GM23338 (cell line): ENCODE measurements around the gene FAM83B. TPM values are rescaled to one million over a fixed set of nuclear protein-coding genes. Genes with fewer than 3 reads are reported as not detected.
"Not testable (repeated sequence)": the region's sequence is repeated elsewhere in the genome, so short reads cannot be mapped to it uniquely, and the experiment has no call there.

Experiments
- ATAC-seq: fragments of 200-7000 bp; cut with Tn5 transposase; 3 replicates; pipeline ENCODE4 v1.9.1; 2020
- DNase-seq: peaks from one replicate; pipeline ENCODE4 v3.0.0-alpha.2; 2015; ENCODE audit warnings: low spot score
- H2AFZ ChIP-seq: fragments of 200-600 bp; sonication (generic); 2 replicates; pipeline ENCODE4 v1.8.0; 2016; ENCODE audit warnings: antibody characterized with exemption, mild to moderate bottlenecking, moderate library complexity
- H3F3A ChIP-seq: fragments of 200-600 bp; sonication (generic); replicated peaks from 2 replicates; pipeline ENCODE4 v1.8.0; 2017; ENCODE audit warnings: antibody characterized with exemption, mixed run types, low read depth
- H3K27ac ChIP-seq: fragments of 200-600 bp; sonication (generic); 2 replicates; pipeline ENCODE4 v1.6.1; 2016; ENCODE audit warnings: low read depth
- H3K27me3 ChIP-seq: fragments of 200-600 bp; sonication (generic); 2 replicates; pipeline ENCODE4 v1.8.0; 2016; ENCODE audit warnings: mild to moderate bottlenecking, mixed run types, moderate library complexity; ENCODE audit not compliant: insufficient read depth
- H3K36me3 ChIP-seq: fragments of 200-600 bp; sonication (generic); 2 replicates; pipeline ENCODE4 v1.8.0; 2016; ENCODE audit warnings: mild to moderate bottlenecking; ENCODE audit not compliant: insufficient read depth
- H3K4me1 ChIP-seq: fragments of 200-600 bp; sonication (generic); 2 replicates; pipeline ENCODE4 v1.8.0; 2016; ENCODE audit warnings: mild to moderate bottlenecking, moderate library complexity; ENCODE audit not compliant: insufficient read depth
- H3K4me2 ChIP-seq: fragments of 200-600 bp; sonication (generic); 2 replicates; pipeline ENCODE4 v1.7.1; 2017; ENCODE audit warnings: mixed run types
- H3K4me3 ChIP-seq: fragments of 200-600 bp; sonication (generic); 2 replicates; pipeline ENCODE4 v1.6.1; 2016; ENCODE audit warnings: mixed run types
- H3K79me2 ChIP-seq: fragments of 200-600 bp; sonication (generic); replicated peaks from 2 replicates; pipeline ENCODE4 v1.8.0; 2017; ENCODE audit warnings: mild to moderate bottlenecking; ENCODE audit not compliant: insufficient read depth
- H3K9me2 ChIP-seq: fragments of 200-600 bp; sonication (generic); 2 replicates; pipeline ENCODE4 v1.8.0; 2017; ENCODE audit not compliant: insufficient read depth
- H4K20me1 ChIP-seq: fragments of 200-600 bp; sonication (generic); replicated peaks from 2 replicates; pipeline ENCODE4 v1.8.0; 2017; ENCODE audit warnings: mild to moderate bottlenecking; ENCODE audit not compliant: insufficient read depth
- H3K27ac Mint-ChIP-seq: 2 replicates; pipeline ENCODE4 v1.8.0; 2020; ENCODE audit warnings: inconsistent platforms, mild to moderate bottlenecking, moderate library complexity, mixed read lengths
- H3K27me3 Mint-ChIP-seq: 3 replicates; pipeline ENCODE4 v1.8.0; 2022; ENCODE audit warnings: low read depth, mild to moderate bottlenecking, moderate library complexity, mixed read lengths, inconsistent platforms; ENCODE audit not compliant: insufficient read depth, poor library complexity
- H3K36me3 Mint-ChIP-seq: 3 replicates; pipeline ENCODE4 v1.8.0; 2021; ENCODE audit warnings: low read depth, mild to moderate bottlenecking, inconsistent platforms, moderate library complexity, mixed read lengths
- H3K4me1 Mint-ChIP-seq: 3 replicates; pipeline ENCODE4 v1.8.0; 2020; ENCODE audit warnings: mild to moderate bottlenecking, inconsistent platforms, mixed read lengths
- H3K4me3 Mint-ChIP-seq: 3 replicates; pipeline ENCODE4 v1.8.0; 2021; ENCODE audit warnings: moderate library complexity, mild to moderate bottlenecking, inconsistent platforms, mixed read lengths
- H3K9me3 Mint-ChIP-seq: 3 replicates; pipeline ENCODE4 v1.8.0; 2020; ENCODE audit warnings: moderate library complexity, mild to moderate bottlenecking, inconsistent platforms, mixed read lengths
- ETS1 ChIP-seq: IDR thresholded peaks from 2 replicates; pipeline ENCODE4 v1.6.1; 2016; ENCODE audit warnings: antibody characterized with exemption
- EZH2 ChIP-seq: fragments of 200-600 bp; sonication (generic); IDR thresholded peaks from one replicate; pipeline ENCODE4 v1.8.0; 2017; ENCODE audit warnings: antibody characterized with exemption, mild to moderate bottlenecking, low read depth; ENCODE audit not compliant: unreplicated experiment
- EZH2phosphoT487 ChIP-seq: fragments of 200-600 bp; sonication (generic); IDR thresholded peaks from one replicate; pipeline ENCODE4 v1.8.1; 2018; ENCODE audit warnings: antibody characterized with exemption; ENCODE audit not compliant: unreplicated experiment
- REST ChIP-seq: IDR thresholded peaks from one replicate; pipeline ENCODE4 v1.6.1; 2018; ENCODE audit warnings: antibody characterized with exemption; ENCODE audit not compliant: unreplicated experiment
- ZNF331 ChIP-seq: fragments of 250-450 bp; sonication (Bioruptor Pico); IDR thresholded peaks from 2 replicates; pipeline ENCODE4 v1.5.0; 2020; ENCODE audit warnings: low read depth, mild to moderate bottlenecking, moderate library complexity
- polyA plus RNA-seq: library from polyadenylated mRNA; unstranded; fragments of >200 nt; fragmentation: Nextera tagmentation; extraction: Ambion mirVana; gene quantifications from 2 replicates; pipeline ENCODE4 v1.2.1, GENCODE V29; 2016
- total RNA-seq: library from RNA; depleted of rRNA; stranded (reverse); fragments of >200 nt; shearing (Covaris generic); gene quantifications from 2 replicates; pipeline ENCODE4 v1.2.3, GENCODE V29; 2014

Gene FAM83B
- total and polyA plus RNA-seq, 2 experiments from 2014 or later = 1.4 to 7.7 TPM

GRCh38 chr6:54846243-54846856, at the start of gene FAM83B (continued):
- TF ChIP-seq ETS1 (no peak), EZH2phosphoT487 (no peak)

- not testable (repeated sequence) for H3K27ac Mint-ChIP-seq, H3K27me3 Mint-ChIP-seq, H3K36me3 ChIP-seq, H3K27ac ChIP-seq, H3K36me3 Mint-ChIP-seq, H3K79me2 ChIP-seq, H3K4me1 ChIP-seq, ATAC-seq, H2AFZ ChIP-seq, H4K20me1 ChIP-seq, H3F3A ChIP-seq, H3K4me2 ChIP-seq, H3K9me2 ChIP-seq, H3K27me3 ChIP-seq, H3K4me3 Mint-ChIP-seq, DNase-seq, H3K4me1 Mint-ChIP-seq, H3K4me3 ChIP-seq
- H3K9me3 Mint-ChIP-seq = peaks cover 20% of the 10 kb centered on the region
These were observed 49.7 kb upstream of the FAM83B start for GRCh38 chr6:54796918-54797317.

- H3K27ac ChIP-seq = no peak overlapping the region
- H3K4me2 ChIP-seq = no peak overlapping the region
- DNase-seq (no peak), ATAC-seq (no peak)
- H3K27me3 Mint-ChIP-seq = peaks cover 2% of the 10 kb centered on the region
- H3K9me2 ChIP-seq = no peaks in the 10 kb centered on the region
- H3K4me3 Mint-ChIP-seq = no peak overlapping the region
- H2AFZ ChIP-seq = no peak overlapping the region
- peaks cover 5% of the 10 kb centered on the region; the same call in 1 of the 3 replicates for H3K36me3 Mint-ChIP-seq
- peaks cover 6% of the 10 kb centered on the region for H3K4me1 ChIP-seq
- no peaks in the 10 kb centered on the region for H3K79me2 ChIP-seq
- H3K4me1 Mint-ChIP-seq = peaks cover 12% of the 10 kb centered on the region; the same call in 2 of the 3 replicates
- H3K27ac Mint-ChIP-seq = no peak overlapping the region
- no peak overlapping the region for H3K4me3 ChIP-seq
- H3K27me3 ChIP-seq = no peaks in the 10 kb centered on the region
- no peak for TF ChIP-seq EZH2phosphoT487
- TF ChIP-seq REST = no peak
- no peak for TF ChIP-seq ZNF331 (CRISPR knock-in tag)
- TF ChIP-seq EZH2 = no peak
- no peaks in the 10 kb centered on the region for H3F3A ChIP-seq
- no peaks in the 10 kb centered on the region for H3K36me3 ChIP-seq
- peaks cover 20% of the 10 kb centered on the region for H3K9me3 Mint-ChIP-seq
- no peaks in the 10 kb centered on the region for H4K20me1 ChIP-seq
These were observed 46.4 kb upstream of the FAM83B start for GRCh38 chr6:54800050-54800600.
